ENCODE data around the gene SHC4. TPM values are rescaled to one million over a fixed set of nuclear protein-coding genes. Genes with fewer than 3 reads are reported as not detected.

Gene SHC4
- total and polyA plus RNA-seq, 2 experiments from 2014 or later = 0.43 to 0.45 TPM

- H3K9ac ChIP-seq = no peak overlapping the region
- no peaks in the 10 kb centered on the region for H3K9me2 ChIP-seq (ENCODE audit: insufficient read depth)
- H4K20me1 ChIP-seq (ENCODE audit: insufficient read depth) = no peaks in the 10 kb centered on the region
- no peak overlapping the region for H3K4me3 ChIP-seq
- no peaks in the 10 kb centered on the region for H3K9me3 ChIP-seq (ENCODE audit: low read depth)
- no peaks in the 10 kb centered on the region for H3K79me2 ChIP-seq (ENCODE audit: insufficient read depth)
- in situ Hi-C loops (cut with MboI) = loop anchor here (10.0 to 25.0 kb wide), 4 partner anchors 103 to 1275 kb away; partner anchors contain the start of genes FGF7 and SHC4
- no peaks in the 10 kb centered on the region for H3K27me3 ChIP-seq (replicated peaks; ENCODE audit: insufficient read depth)
- 0 to 5% methylated on average over 1 of the region's 1 CpG for WGBS, 2 experiments (ENCODE audit: low coverage in 1 of 2, low lambda C conversion rate in 2 of 2, missing lambda C conversion rate in 2 of 2)
- H2AFZ ChIP-seq = peak overlapping the region; percentile 48
- no peak for TF ChIP-seq EZH2phosphoT487 (IDR thresholded peaks at IDR 0.05; ENCODE audit: insufficient read depth, low read depth)
- TF ChIP-seq EZH2 (IDR thresholded peaks at IDR 0.05; ENCODE audit: insufficient read depth, poor library complexity, severe bottlenecking) = no peak
- H3F3A ChIP-seq (ENCODE audit: insufficient read depth) = peaks cover 38% of the 10 kb centered on the region
- H3K27ac ChIP-seq = no peak overlapping the region
- no peaks in the 10 kb centered on the region for H3K36me3 ChIP-seq (ENCODE audit: low read depth)
- peak; percentile 84 for DNase-seq
- H3K4me2 ChIP-seq (ENCODE audit: unreplicated experiment) = no peak overlapping the region
- H3K4me1 ChIP-seq (ENCODE audit: insufficient read depth) = peaks cover 53% of the 10 kb centered on the region
Measured at GRCh38 chr15:48861813-48862431, 101.8 kb downstream of the SHC4 start.

- Histone ChIP-seq H3K27ac (peak overlapping the region; percentile 24; the same call in 1 of the 2 replicates), H3K4me2 (ENCODE audit: unreplicated experiment) (peak overlapping the region; percentile 23)
- DNase-seq = peak; percentile 65
Measured at GRCh38 chr15:48859426-48859825, 104.3 kb downstream of the SHC4 start.

GRCh38 chr15:48858401-48858800 lies 105.3 kb downstream of the SHC4 start:
- no peak overlapping the region for H3K4me3 ChIP-seq
- H3K9ac ChIP-seq = no peak overlapping the region
- H3F3A ChIP-seq (ENCODE audit: insufficient read depth) = peaks cover 42% of the 10 kb centered on the region
- peak overlapping the region; percentile 42; the same call in 1 of the 2 replicates for H2AFZ ChIP-seq
- no peaks in the 10 kb centered on the region for H3K36me3 ChIP-seq (ENCODE audit: low read depth)
- TF ChIP-seq EZH2phosphoT487 (IDR thresholded peaks at IDR 0.05; ENCODE audit: insufficient read depth, low read depth) (no peak), EZH2 (IDR thresholded peaks at IDR 0.05; ENCODE audit: insufficient read depth, poor library complexity, severe bottlenecking) (no peak)
- WGBS, 2 experiments (ENCODE audit: low coverage in 1 of 2, low lambda C conversion rate in 2 of 2, missing lambda C conversion rate in 2 of 2) = 45 to 51% methylated on average over 2 of the region's 2 CpGs
- H3K9me3 ChIP-seq (ENCODE audit: low read depth) = no peaks in the 10 kb centered on the region
- H4K20me1 ChIP-seq (ENCODE audit: insufficient read depth) = no peaks in the 10 kb centered on the region
- peaks cover 55% of the 10 kb centered on the region for H3K4me1 ChIP-seq (ENCODE audit: insufficient read depth)
- H3K79me2 ChIP-seq (ENCODE audit: insufficient read depth) = no peaks in the 10 kb centered on the region
- peak overlapping the region; percentile 24; the same call in 1 of the 2 replicates for H3K27ac ChIP-seq
- peak; percentile 70 for DNase-seq
- peak overlapping the region; percentile 23 for H3K4me2 ChIP-seq (ENCODE audit: unreplicated experiment)
- no peaks in the 10 kb centered on the region for H3K9me2 ChIP-seq (ENCODE audit: insufficient read depth)
- no peaks in the 10 kb centered on the region for H3K27me3 ChIP-seq (replicated peaks; ENCODE audit: insufficient read depth)
- in situ Hi-C loops (cut with MboI) = loop anchor here (25.0 kb wide), 2 partner anchors 554 to 1279 kb away; partner anchors contain the start of gene FGF7

More at GRCh38 chr15:48859426-48859825, 104.3 kb downstream of the SHC4 start:
- Histone ChIP-seq H3K4me3 (no peak overlapping the region), H3K36me3 (ENCODE audit: low read depth) (no peaks in the 10 kb centered on the region), H3K4me1 (ENCODE audit: insufficient read depth) (peaks cover 55% of the 10 kb centered on the region), H3K27me3 (replicated peaks; ENCODE audit: insufficient read depth) (no peaks in the 10 kb centered on the region), H2AFZ (0 out of 2 replicates have a peak overlapping the region, but pooled peaks have one; percentile 13), H3K9me2 (ENCODE audit: insufficient read depth) (no peaks in the 10 kb centered on the region), H4K20me1 (ENCODE audit: insufficient read depth) (no peaks in the 10 kb centered on the region), H3K9me3 (ENCODE audit: low read depth) (no peaks in the 10 kb centered on the region), H3F3A (ENCODE audit: insufficient read depth) (peaks cover 38% of the 10 kb centered on the region), H3K79me2 (ENCODE audit: insufficient read depth) (no peaks in the 10 kb centered on the region), H3K9ac (no peak overlapping the region)
- in situ Hi-C loops (cut with MboI) = loop anchor here (25.0 kb wide), 2 partner anchors 553 to 1278 kb away; partner anchors contain the start of gene FGF7
- 89 to 91% methylated on average over 2 of the region's 2 CpGs for WGBS, 2 experiments (ENCODE audit: low coverage in 1 of 2, low lambda C conversion rate in 2 of 2, missing lambda C conversion rate in 2 of 2)
- TF ChIP-seq EZH2 (IDR thresholded peaks at IDR 0.05; ENCODE audit: insufficient read depth, poor library complexity, severe bottlenecking) (no peak), EZH2phosphoT487 (IDR thresholded peaks at IDR 0.05; ENCODE audit: insufficient read depth, low read depth) (no peak)

- Histone ChIP-seq H3F3A (ENCODE audit: insufficient read depth) (peaks cover 42% of the 10 kb centered on the region), H3K9me3 (ENCODE audit: low read depth) (no peaks in the 10 kb centered on the region), H2AFZ (peak overlapping the region; percentile 71), H3K79me2 (ENCODE audit: insufficient read depth) (no peaks in the 10 kb centered on the region), H3K36me3 (ENCODE audit: low read depth) (no peaks in the 10 kb centered on the region), H3K4me3 (no peak overlapping the region), H3K9me2 (ENCODE audit: insufficient read depth) (no peaks in the 10 kb centered on the region), H3K9ac (peak overlapping the region; percentile 21), H3K4me2 (ENCODE audit: unreplicated experiment) (peak overlapping the region; percentile 58), H3K4me1 (ENCODE audit: insufficient read depth) (peaks cover 50% of the 10 kb centered on the region), H3K27me3 (replicated peaks; ENCODE audit: insufficient read depth) (no peaks in the 10 kb centered on the region), H3K27ac (peak overlapping the region; percentile 39), H4K20me1 (ENCODE audit: insufficient read depth) (no peaks in the 10 kb centered on the region)
- peak; percentile 49 for DNase-seq
- 9 to 10% methylated on average over 2 of the region's 2 CpGs for WGBS, 2 experiments (ENCODE audit: low coverage in 1 of 2, low lambda C conversion rate in 2 of 2, missing lambda C conversion rate in 2 of 2)
- no peak for TF ChIP-seq EZH2 (IDR thresholded peaks at IDR 0.05; ENCODE audit: insufficient read depth, poor library complexity, severe bottlenecking)
- TF ChIP-seq EZH2phosphoT487 (IDR thresholded peaks at IDR 0.05; ENCODE audit: insufficient read depth, low read depth) = no peak
- in situ Hi-C loops (cut with MboI) = loop anchor here (25.0 kb wide), 2 partner anchors 555 to 1280 kb away; partner anchors contain the start of gene FGF7
Measured at GRCh38 chr15:48856942-48857341, 106.8 kb downstream of the SHC4 start.

Data from GM23248 (cell line).